ENCODE data around the gene MDN1. TPM values are rescaled to one million over a fixed set of nuclear protein-coding genes. Genes with fewer than 3 reads are reported as not detected.

The MDN1 gene
- total and polyA plus RNA-seq, 2 of the 13 experiments (the other 11 are each of a cell fraction or from before 2014, with no cell fraction given), result 18.8 to 52.9 TPM

- CTCF ChIA-PET (ENCODE audit: low intra/inter-chr PET ratio, low total read pairs), result no interaction called here
Observed at GRCh38 chr6:89711801-89712200, 107.8 kb downstream of the MDN1 start.

GRCh38 chr6:89708316-89708715 is 111.3 kb downstream of the MDN1 start:
- Histone ChIP-seq H3K4me3 (replicated peaks in 1 of 3; ENCODE audit: insufficient read depth in 1 of 3, low read depth in 2 of 3, low read length in 3 of 3) (no peak overlapping the region), H3K9ac (ENCODE audit: insufficient read depth, low read depth, low read length) (no peak overlapping the region), H3K9me3 (ENCODE audit: low read length) (no peaks in the 10 kb centered on the region), H3K4me1 (ENCODE audit: insufficient read depth, low read length) (peaks cover 15% of the 10 kb centered on the region), H4K20me1 (ENCODE audit: insufficient read depth, low read length) (no peaks in the 10 kb centered on the region), H3K79me2 (ENCODE audit: insufficient read depth, low read length) (no peaks in the 10 kb centered on the region), H2AFZ (ENCODE audit: low read length) (no peak overlapping the region), H3K27me3 (ENCODE audit: control insufficient read depth in 1 of 2, insufficient read depth in 2 of 2, low read length in 2 of 2) (no peaks in the 10 kb centered on the region), H3K4me2 (ENCODE audit: low read depth, low read length) (no peak overlapping the region), H3K27ac (ENCODE audit: extremely low read length, insufficient read depth, low read length) (peak overlapping the region; percentile 23), H3K36me3 (replicated peaks in 1 of 2; ENCODE audit: control insufficient read depth in 1 of 2, insufficient read depth in 2 of 2, low read length in 2 of 2) (peaks cover 19 to 68% of the 10 kb centered on the region in 2 experiments)
- BruUV-seq (replicated peaks), result no TSS peak
- in situ Hi-C loops (cut with HindIII; ENCODE audit: extremely low pct_ligation_motif_present, low pct_unique_long_range_greater_than_20kb), result no loop called here
- ATAC-seq (peak; percentile 94), FAIRE-seq (no peak), DNase-seq (ENCODE audit: low spot score) (peak; percentile 39)
- intact Hi-C loops (cut with micrococcal nuclease; ENCODE audit: unreplicated experiment), result loop anchor here (5.0 kb wide), 1 partner anchor 84 kb away; no protein-coding TSS in a partner anchor
- ChIA-PET POLR2A (no interaction called here), CTCF (ENCODE audit: low intra/inter-chr PET ratio, low total read pairs) (no interaction called here)
- 57% methylated on average over 4 of the region's 4 CpGs for WGBS (ENCODE audit: low lambda C conversion rate)
- peak; percentile 12; the same call in 1 of the 2 replicates for TF ChIP-seq MED1 (CRISPR knock-in tag; IDR thresholded peaks at IDR 0.05)
- no peak for TF ChIP-seq GTF3A (CRISPR knock-in tag; conservative IDR thresholded peaks at IDR 0.05)
- TF ChIP-seq TFAP4 (IDR thresholded peaks at IDR 0.05; ENCODE audit: borderline replicate concordance, low read depth), result peak; percentile 56; the same call in 1 of the 2 replicates
- TF ChIP-seq NCOR1 (IDR thresholded peaks at IDR 0.05; ENCODE audit: borderline replicate concordance, low read length), result peak; percentile 66; the same call in 1 of the 2 replicates
- peak; percentile 58; the same call in 1 of the 2 replicates for TF ChIP-seq HNF4G (IDR thresholded peaks at IDR 0.05; ENCODE audit: borderline replicate concordance, low read depth, low read length)
- TF ChIP-seq HNF4G (CRISPR knock-in tag; IDR thresholded peaks at IDR 0.05; ENCODE audit: borderline replicate concordance, low read depth), result no peak
- TF ChIP-seq HNF4A (CRISPR knock-in tag; IDR thresholded peaks at IDR 0.05), result peak; percentile 79
- TF ChIP-seq ZNF224 (CRISPR knock-in tag; IDR thresholded peaks at IDR 0.05), result no peak

More at GRCh38 chr6:89711801-89712200, 107.8 kb downstream of the MDN1 start:
- whole genome bisulfite sequencing (ENCODE audit: low lambda C conversion rate), result 100% methylated on average over 3 of the region's 3 CpGs
- Histone ChIP-seq H3K36me3 (replicated peaks in 1 of 2; ENCODE audit: control insufficient read depth in 1 of 2, insufficient read depth in 2 of 2, low read length in 2 of 2) (peaks cover 30 to 81% of the 10 kb centered on the region in 2 experiments), H3K79me2 (ENCODE audit: insufficient read depth, low read length) (no peaks in the 10 kb centered on the region), H3K4me2 (ENCODE audit: low read depth, low read length) (no peak overlapping the region), H4K20me1 (ENCODE audit: insufficient read depth, low read length) (no peaks in the 10 kb centered on the region), H3K9me3 (ENCODE audit: low read length) (no peaks in the 10 kb centered on the region), H2AFZ (ENCODE audit: low read length) (no peak overlapping the region), H3K27me3 (ENCODE audit: control insufficient read depth in 1 of 2, insufficient read depth in 2 of 2, low read length in 2 of 2) (no peaks in the 10 kb centered on the region), H3K9ac (ENCODE audit: insufficient read depth, low read depth, low read length) (no peak overlapping the region), H3K4me3 (replicated peaks in 1 of 3; ENCODE audit: insufficient read depth in 1 of 3, low read depth in 2 of 3, low read length in 3 of 3) (no peak overlapping the region), H3K27ac (ENCODE audit: extremely low read length, insufficient read depth, low read length) (no peak overlapping the region), H3K4me1 (ENCODE audit: insufficient read depth, low read length) (peaks cover 15% of the 10 kb centered on the region)
- POLR2A ChIA-PET, result no interaction called here
- ATAC-seq (no peak), DNase-seq (ENCODE audit: low spot score) (no peak), FAIRE-seq (no peak)
- in situ Hi-C loops (cut with HindIII; ENCODE audit: extremely low pct_ligation_motif_present, low pct_unique_long_range_greater_than_20kb), result no loop called here
- TF ChIP-seq MED1 (CRISPR knock-in tag; IDR thresholded peaks at IDR 0.05), result no peak
- intact Hi-C loops (cut with micrococcal nuclease; ENCODE audit: unreplicated experiment), result no loop called here
- BruUV-seq (replicated peaks), result no TSS peak

Data from HepG2 (cell line).